Stimulated activated CD4-positive, alpha-beta T cell treated with anti-CD3 and anti-CD28 coated beads, Interleukin-1b, Interleukin-23, amount 100 ng/mL, for 48 hours (primary cell): Measurements from ENCODE around the gene C10orf71.

Source experiments
- DNase-seq: peaks from one replicate; pipeline ENCODE4 v3.0.0-alpha.2; 2020

C10orf71 gene

GRCh38 chr10:49273082-49273465 lies 25.9 kb upstream of the C10orf71 start:
- DNase-seq: no peak

GRCh38 chr10:49273626-49274025 lies 25.3 kb upstream of the C10orf71 start:
- no peak for DNase-seq

- no peak for DNase-seq
These were observed 24.1 kb upstream of the C10orf71 start for GRCh38 chr10:49274886-49275285.

GRCh38 chr10:49275896-49276295 lies 23.1 kb upstream of the C10orf71 start:
- no peak for DNase-seq

- DNase-seq: no peak
These were observed 22.4 kb upstream of the C10orf71 start for GRCh38 chr10:49276596-49276995.

- no peak for DNase-seq
These were observed 21.0 kb upstream of the C10orf71 start for GRCh38 chr10:49277973-49278372.

- no peak for DNase-seq
These were observed 20.4 kb upstream of the C10orf71 start for GRCh38 chr10:49278497-49278981.

- DNase-seq: no peak
These were observed 19.7 kb upstream of the C10orf71 start for GRCh38 chr10:49279015-49279880.

- peak; percentile 8 for DNase-seq
These were observed 19.0 kb upstream of the C10orf71 start for GRCh38 chr10:49280001-49280408.

GRCh38 chr10:49281461-49281860 lies 17.5 kb upstream of the C10orf71 start:
- DNase-seq: no peak

GRCh38 chr10:49282306-49282705 lies 16.7 kb upstream of the C10orf71 start:
- no peak for DNase-seq

- no peak for DNase-seq
These were observed 16.1 kb upstream of the C10orf71 start for GRCh38 chr10:49282879-49283341.

- DNase-seq: no peak
These were observed 15.5 kb upstream of the C10orf71 start for GRCh38 chr10:49283491-49283890.

- no peak for DNase-seq
These were observed 14.6 kb upstream of the C10orf71 start for GRCh38 chr10:49284356-49284755.

- DNase-seq: no peak
These were observed 13.7 kb upstream of the C10orf71 start for GRCh38 chr10:49285232-49285631.

GRCh38 chr10:49286686-49287085 lies 12.3 kb upstream of the C10orf71 start:
- no peak for DNase-seq

- no peak for DNase-seq
These were observed 11.2 kb upstream of the C10orf71 start for GRCh38 chr10:49287689-49288340.

- DNase-seq: no peak
These were observed 10.5 kb upstream of the C10orf71 start for GRCh38 chr10:49288341-49289065.

- no peak for DNase-seq
These were observed 9.5 kb upstream of the C10orf71 start for GRCh38 chr10:49289480-49289879.

- DNase-seq: no peak
These were observed 8.8 kb upstream of the C10orf71 start for GRCh38 chr10:49290131-49290530.

- no peak for DNase-seq
These were observed 8.4 kb upstream of the C10orf71 start for GRCh38 chr10:49290607-49291006.

GRCh38 chr10:49292565-49293207 lies 6.3 kb upstream of the C10orf71 start:
- no peak for DNase-seq

- DNase-seq: no peak
These were observed 5.8 kb upstream of the C10orf71 start for GRCh38 chr10:49293208-49293603.
